NCI-H748 treated with DMSO at 0.1 percent for 48 hours (cell line): Measurements from ENCODE around the gene AUP1.
"Not testable (repeated sequence)": the region's sequence is repeated elsewhere in the genome, so short reads cannot be mapped to it uniquely, and the experiment has no call there.

Source experiments
- DNase-seq: peaks from one replicate; lab custom pipeline; 2025; lab: John Stamatoyannopoulos, UW

Gene AUP1, protein sequence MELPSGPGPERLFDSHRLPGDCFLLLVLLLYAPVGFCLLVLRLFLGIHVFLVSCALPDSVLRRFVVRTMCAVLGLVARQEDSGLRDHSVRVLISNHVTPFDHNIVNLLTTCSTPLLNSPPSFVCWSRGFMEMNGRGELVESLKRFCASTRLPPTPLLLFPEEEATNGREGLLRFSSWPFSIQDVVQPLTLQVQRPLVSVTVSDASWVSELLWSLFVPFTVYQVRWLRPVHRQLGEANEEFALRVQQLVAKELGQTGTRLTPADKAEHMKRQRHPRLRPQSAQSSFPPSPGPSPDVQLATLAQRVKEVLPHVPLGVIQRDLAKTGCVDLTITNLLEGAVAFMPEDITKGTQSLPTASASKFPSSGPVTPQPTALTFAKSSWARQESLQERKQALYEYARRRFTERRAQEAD

DNA sequence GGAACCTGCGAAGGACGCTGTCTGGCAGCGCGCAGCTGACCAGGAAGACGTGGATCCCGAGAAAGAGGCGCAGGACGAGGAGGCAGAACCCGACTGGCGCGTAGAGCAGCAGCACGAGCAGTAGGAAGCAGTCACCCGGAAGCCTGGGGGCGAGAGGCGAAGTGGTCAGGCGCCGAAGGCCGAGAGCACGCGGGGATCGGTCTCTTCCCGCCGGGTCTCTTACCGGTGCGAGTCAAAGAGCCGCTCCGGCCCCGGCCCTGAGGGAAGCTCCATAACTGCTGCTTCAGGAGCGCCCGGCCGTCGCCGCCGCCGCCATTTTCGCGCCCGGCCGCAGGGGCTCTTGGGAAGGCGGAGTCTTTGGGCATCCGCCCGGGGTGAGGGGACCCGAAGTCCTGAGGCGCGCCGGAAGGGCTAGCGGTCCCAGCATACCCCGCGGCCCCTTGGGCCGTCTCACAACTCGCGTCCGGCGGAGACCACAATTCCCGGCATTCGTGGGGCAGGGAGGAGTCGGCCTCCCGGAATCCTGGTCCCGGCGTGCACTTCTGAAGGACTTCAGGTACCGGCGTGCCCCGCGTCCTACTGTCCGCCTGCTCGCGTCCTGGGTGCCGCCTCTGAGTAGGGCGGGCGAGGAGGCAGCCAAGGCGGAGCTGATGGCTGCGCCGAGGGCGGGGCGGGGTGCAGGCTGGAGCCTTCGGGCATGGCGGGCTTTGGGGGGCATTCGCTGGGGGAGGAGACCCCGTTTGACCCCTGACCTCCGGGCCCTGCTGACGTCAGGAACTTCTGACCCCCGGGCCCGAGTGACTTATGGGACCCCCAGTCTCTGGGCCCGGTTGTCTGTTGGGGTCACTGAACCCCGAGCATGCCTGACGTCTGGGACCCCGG, at the start of gene AUP1, which contains the start of gene HTRA2:
TSS of gene AUP1 (minus strand) at position 350 of the 882 bp plus-strand sequence. CDS start at position 273, 77 bp downstream.
TSS of gene HTRA2 (plus strand) at position 577 of the 882 bp plus-strand sequence. CDS start at position 651, 74 bp downstream.
- DNase-seq, result peak; percentile 72

DNA sequence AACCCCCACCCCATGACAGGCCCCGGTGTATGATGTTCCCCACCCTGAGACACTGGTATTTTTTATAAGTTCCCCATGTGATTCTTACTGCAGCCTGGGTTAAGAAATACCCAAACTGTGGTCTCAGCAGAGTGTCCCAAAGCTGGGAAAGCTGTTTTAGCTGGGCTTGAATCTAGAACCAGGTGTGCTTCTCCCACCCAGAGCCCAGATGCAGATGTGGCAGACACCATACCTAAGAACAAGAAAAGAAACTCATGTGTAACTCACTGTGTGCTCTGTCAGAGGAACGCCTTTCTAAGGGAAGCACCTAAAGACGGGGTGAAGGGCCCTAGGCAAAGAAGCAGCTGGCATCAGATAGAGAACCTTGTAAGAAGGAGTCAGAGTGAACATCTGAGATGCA, 48.9 kb upstream of the AUP1 start:
- DNase-seq, result no peak

DNA sequence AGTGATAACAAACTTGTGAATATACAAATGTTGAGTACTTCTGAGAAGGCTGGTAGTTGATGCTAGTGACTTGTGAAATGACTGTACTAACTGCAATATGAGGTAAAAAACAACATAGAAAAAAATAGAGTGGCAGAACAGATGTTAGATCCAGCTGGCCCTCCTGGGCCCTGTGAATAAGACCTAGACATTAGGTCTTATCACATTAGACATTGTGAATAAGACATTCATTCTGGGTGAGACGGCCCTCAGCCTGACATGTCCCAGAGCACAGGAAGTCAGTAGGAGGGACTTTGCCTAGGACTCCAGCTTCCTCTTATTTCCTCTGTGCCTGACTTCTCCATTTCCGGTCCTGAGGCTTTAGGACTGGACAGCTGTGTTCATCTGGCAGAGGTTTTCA, 47.9 kb upstream of the AUP1 start:
- no peak for DNase-seq

DNA sequence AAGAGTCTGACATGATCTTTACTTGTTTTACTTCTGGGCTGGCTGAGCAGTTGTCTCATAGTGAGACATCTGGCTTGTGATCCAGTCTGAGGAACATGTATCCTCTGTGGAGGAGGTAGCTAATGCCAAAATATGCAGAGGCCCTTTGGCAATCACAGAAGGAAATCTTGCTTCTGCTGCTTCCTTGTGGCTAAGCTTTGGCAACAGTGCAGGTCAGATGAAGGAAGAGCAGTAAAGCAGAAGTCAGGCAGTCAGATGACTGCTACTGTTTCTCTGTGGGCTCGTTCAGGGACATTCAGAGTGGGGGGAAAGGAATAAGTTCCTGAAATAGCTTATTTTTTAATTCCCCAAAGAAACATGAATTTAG, 47.3 kb upstream of the AUP1 start:
- no peak for DNase-seq

DNA sequence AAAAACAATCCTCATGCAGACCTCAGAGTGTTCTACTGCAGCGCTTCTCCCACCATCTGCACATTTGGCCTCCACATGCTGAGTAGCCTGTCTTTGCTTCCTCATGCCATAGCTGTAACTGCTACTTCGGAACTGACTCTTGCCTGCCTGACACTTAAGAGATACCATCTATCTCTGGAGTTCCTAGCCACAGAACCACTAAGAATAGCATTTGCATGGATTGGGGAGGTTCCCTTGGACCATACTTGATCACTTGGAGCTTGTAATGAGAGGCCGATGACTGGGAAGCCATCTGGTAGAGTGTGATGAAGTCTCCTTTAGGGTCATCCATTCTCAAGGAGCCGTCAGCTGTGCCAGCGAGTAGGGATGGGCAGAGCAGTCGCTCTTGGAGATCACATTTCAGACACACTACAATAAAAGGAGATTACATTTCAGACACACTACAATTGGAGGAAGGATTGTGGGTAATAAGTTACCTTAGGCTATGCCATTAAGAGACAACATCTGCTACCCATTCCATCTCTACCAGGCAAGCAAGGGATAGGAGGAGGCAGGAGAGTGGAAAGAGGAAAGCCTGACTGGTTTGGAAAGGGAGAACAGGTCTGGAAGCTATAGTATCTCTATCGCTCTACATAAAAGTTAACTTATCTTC, 46.8 kb upstream of the AUP1 start:
- no peak for DNase-seq

GRCh38 chr2:74575320-74575719, 45.8 kb upstream of the AUP1 start:
- DNase-seq, result no peak

DNA sequence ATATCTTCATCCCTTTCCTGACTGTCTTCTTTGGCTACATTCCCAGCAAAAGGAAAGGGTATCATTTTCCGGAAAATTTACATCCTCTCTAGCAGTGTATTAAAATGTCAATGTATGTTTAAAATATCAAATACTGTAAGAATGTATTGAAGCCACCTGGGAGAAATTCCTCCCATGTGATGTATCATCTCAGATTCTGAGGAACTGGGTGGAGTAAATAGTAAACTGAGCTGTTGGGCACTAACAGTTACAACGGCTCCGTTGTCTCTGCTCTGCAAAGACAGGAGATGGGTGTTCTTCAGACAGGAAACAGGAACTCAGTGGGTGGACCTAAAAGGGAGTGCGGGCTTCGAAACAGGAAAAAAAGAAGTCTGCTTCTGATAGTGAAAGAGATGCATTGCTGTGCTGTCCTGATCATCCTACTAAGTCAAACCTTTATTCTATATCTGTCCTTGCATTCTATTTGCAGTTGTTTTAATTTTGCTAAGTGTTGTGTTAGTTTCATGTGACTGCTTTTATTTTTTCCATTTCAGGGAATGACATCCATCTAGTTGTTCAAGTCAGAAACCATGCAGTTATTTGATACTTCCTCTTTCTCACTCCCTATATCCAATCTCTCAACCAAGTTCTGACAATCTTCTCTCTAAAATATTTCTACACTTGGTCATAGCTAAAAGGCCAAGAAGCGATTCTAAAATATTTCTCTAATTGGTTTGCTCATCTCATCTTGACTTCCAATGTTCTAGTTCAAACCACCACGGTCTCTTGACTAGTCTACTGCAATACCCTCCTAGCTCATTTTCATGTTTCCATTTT, 44.4 kb upstream of the AUP1 start:
- DNase-seq, result no peak

GRCh38 chr2:74572178-74572925, 42.8 kb upstream of the AUP1 start:
- no peak for DNase-seq

- DNase-seq, result no peak
These were observed 41.6 kb upstream of the AUP1 start for GRCh38 chr2:74571058-74571457.

- no peak for DNase-seq
These were observed 40.2 kb upstream of the AUP1 start for GRCh38 chr2:74569686-74570085.

DNA sequence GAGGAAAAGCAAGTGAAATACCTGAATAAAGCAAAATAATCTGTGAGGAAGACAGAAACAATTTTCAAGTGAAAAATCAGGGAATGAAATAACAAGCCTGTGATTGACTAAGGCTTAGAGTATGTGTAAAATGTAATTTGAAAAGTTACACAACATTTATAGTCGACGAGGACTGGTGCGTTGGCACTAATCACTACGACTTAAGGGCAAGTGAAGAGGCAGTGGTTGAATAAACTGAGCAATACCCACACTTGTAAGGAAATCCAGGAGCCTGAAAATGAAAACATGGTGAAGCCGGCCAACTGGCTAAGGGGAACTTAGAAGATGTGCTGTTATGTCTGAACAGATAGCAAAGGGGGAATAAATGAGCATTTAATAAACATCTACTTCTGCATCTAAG, 38.4 kb upstream of the AUP1 start:
- no peak for DNase-seq

DNA sequence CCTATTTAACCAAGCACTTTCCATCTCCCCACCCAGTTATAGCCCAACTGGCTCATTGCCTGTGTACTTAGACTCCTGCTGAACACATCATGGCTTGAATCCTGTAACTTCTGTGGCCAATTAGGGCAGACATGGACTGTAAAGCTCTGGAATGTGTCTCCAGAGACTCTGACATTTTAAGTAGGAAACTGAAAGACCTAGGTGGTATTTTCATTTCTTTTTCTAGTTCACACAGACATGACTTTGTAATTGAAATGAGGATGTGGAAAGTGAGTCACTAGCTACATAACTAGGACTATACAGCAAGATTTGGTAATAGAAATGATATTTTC, 37.2 kb upstream of the AUP1 start:
- DNase-seq, result no peak

- DNase-seq, result no peak
These were observed 36.7 kb upstream of the AUP1 start for GRCh38 chr2:74566076-74566753.

- no peak for DNase-seq
These were observed 34.7 kb upstream of the AUP1 start for GRCh38 chr2:74564222-74564621.

DNA sequence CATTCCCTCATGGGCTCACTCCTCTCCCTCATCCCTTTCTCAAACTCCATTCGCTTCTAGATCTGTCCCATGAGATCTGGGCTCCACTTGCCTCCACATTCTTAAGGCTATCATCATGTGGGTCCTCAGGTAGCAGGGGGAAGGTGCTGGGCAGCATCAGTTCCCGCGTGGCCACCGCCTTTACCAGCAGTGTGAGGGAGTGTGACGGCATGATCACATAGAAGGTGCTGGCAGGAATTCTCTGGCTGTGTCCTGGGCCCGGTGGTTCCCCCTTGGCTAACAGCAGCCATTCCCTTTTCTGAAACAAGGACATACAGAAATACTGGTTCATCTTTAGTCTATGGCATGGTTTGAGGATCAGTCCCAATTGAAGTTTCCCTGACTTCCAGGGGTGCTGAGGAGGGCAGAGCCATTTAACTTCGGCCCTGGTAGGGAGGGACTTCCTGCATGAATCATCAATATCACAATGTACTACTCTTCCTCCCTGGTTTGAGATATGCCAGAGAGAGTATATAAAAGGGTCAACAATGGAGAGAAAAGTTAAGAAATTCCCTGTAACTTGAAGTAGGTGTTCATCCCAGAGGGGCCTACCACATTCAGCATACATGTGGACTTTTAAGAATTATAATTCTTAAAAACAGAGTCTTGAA, 32.7 kb upstream of the AUP1 start:
- no peak for DNase-seq

- DNase-seq, result not testable (repeated sequence)
These were observed 31.5 kb upstream of the AUP1 start for GRCh38 chr2:74561022-74561421.

- DNase-seq, result no peak
These were observed 31.1 kb upstream of the AUP1 start for GRCh38 chr2:74560591-74560990.

- DNase-seq, result no peak
These were observed 30.4 kb upstream of the AUP1 start for GRCh38 chr2:74559912-74560311.

- no peak for DNase-seq
These were observed 29.1 kb upstream of the AUP1 start for GRCh38 chr2:74558284-74559230.
